Measurements from ENCODE around the gene HSPG2.
"Not testable (repeated sequence)": the region's sequence is repeated elsewhere in the genome, so short reads cannot be mapped to it uniquely, and the experiment has no call there.

Gene HSPG2

DNA sequence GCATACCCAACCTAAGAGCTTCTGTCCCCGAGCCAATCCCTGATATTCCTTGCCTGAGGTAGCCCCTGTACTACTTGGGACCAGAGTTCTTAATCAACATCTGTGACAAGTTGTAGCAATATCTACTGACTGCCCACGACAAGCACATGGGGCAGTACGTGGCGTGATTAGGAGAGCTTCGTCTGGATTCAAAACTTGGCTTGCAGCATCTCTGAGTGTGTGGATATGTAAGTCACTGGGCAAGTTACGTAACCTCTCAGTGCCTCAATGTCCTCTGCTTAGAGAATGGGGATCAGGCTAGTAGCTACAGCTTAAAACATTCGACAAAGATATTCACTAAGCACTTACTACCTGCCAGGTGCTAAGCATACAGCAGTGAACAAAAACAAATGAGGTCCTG is 5.0 kb downstream of the HSPG2 start:
- DNase-seq (ENCODE audit: low spot score), result no peak

DNA sequence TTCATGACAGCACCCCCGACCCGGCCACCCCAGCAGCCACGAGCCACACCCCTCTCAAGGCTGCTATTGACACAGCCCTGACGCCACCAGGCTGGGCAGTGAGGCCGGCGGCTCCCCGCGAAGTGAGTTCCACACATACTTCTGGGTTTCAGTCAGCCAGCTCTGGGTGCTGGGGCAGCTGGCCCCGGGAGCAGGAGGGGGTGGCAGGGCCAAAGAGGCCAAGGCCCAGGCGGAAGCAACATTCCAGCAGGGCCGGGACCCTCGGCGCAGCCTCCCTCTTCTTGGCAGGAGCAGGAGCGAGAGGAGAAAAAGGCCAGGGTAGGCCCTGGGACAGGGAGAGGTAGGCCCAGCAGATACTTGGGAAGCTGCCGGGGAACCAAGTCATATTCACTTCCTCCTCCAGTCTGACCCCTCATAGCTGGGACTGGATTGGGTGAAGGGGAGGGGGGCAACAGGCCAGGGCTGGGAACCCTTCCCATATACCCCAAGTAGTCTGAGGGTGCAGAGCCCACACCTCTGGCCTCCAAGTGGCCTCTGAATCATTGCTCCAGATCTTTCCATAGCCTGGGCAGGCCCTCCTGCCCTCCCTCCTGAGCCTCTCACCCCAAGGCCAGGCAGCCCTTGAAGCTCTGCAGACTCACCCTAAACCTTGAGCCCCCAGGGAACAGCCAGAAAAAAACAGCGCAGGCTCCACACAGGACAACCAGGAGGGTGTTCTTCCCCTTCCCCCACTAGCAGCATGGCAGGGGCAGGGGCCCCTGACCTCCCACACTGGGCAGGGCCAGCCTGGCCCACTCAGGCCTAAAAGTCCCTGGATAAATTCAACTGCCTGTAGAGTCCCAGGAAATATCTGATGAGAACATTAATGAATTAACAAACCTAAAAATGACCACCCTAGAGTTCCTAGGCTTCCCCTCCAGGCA is 5.7 kb downstream of the HSPG2 start:
- DNase-seq (ENCODE audit: low spot score), result no peak

DNA sequence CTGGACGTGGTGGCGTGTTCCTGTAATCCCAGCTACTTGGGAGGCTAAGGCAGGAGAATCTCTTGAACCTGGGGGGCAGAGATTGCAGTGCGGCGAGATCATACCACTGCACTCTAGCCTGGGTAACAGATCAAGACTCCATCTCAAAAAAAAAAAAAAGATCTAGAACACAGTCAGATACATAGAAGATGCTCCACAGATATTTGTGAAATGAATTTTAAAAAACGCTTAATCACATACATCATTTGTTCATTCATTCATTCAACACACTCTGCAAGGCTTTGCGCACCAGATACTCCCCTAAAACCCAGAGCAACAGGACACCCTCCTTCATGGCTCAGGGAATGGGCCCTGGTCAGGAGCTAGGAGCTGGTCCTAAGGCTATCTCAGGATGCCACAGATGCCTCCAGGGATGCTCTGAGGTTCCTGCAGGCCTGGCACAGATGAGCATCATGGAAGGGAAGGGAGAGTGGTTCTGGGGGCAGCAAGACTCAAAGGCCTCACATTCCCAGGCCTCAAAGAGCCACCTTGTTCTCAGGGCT is 6.4 kb downstream of the HSPG2 start:
- no peak for DNase-seq (ENCODE audit: low spot score)

DNA sequence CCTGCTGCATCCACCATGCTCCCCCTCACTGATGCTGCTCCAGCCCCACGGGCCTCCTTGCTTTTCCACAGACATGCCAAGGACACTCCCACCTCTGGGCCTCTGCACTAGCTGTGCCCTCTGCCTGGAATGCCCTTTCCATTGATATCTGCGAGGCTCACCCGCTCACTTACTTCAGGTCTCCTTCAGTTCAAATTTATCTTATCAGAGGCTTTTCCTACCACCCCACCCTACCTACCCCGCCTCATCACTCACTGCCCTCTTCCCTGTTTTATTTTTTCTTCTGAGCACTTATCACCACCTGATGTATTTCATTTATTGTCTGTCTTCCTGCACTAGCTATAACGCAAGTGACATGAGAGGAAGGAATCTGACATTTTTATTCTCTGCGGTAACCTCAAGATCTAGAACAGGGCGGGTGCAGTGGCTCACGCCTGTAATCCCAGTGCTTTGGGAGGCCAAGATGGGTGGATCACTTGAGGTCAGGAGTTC is 7.0 kb downstream of the HSPG2 start:
- no peak for DNase-seq (ENCODE audit: low spot score)

DNA sequence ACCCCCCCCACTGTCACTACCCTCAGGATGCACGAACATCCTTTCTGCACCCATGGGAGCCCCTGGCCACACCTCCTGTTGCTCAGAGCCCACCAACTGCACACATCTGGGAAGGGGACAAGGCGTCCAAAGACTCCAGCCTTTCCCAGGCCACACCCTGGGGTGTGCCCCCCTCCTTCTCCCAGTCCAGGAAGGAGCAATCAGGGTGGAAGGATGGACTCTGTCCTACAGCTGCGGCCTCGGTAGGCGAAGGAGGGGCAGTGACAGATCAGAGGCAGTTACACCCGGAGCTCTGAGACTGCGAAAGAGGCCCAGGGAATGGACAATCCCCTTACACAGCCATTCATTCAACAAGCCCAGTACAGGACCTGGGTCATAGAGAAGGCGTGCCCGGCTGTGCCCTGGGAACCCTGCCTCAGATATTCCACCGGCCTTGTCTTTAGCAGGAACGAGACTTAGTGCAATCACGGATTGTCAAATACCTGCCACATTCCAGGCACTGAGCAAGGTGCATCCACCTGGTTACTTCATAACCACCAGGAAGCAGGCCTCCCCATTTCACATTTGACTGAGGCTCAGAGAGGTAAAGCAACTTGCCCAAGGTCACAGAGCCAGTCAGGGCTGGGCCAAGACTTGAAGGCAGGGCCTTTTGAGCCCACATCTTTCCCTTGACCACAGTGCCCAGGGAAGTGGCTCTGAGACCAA is 9.4 kb downstream of the HSPG2 start:
- no peak for DNase-seq (ENCODE audit: low spot score)

DNA sequence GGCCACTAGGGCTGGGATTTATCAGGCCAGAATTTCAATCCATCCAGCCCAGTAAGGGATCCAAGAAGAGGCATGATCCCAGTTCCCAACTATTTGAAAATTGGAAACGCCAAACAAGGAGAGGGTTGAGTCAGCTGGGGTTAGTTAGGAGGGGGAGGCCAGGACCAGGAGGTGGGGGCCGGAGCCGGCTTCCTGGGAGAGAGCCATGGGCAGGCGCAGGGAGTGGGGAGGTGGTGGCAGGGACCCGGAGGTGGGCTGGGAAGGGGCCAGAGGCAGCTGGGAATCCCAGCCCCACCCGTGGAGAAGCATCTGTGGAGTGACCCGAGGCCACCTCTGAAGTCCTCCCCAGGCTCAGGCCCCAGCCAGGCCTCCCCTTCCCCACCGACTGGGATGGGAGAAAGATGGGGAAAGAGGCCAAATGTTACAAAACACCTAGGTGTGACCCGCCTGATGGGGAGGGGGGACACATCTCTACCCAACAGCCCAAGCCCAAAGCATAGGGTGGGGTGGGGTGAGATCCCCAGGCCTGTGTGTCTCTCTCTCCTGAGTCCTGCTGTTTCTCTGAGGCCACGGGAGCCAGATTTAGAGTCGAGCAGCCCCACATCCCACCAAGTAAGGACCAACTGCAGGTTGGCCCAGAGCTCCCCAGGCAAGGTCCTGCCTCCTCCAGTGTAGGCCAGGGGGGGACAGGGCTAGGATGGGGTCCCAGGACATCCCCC is 10.1 kb downstream of the HSPG2 start:
- DNase-seq (ENCODE audit: low spot score), result no peak

DNA sequence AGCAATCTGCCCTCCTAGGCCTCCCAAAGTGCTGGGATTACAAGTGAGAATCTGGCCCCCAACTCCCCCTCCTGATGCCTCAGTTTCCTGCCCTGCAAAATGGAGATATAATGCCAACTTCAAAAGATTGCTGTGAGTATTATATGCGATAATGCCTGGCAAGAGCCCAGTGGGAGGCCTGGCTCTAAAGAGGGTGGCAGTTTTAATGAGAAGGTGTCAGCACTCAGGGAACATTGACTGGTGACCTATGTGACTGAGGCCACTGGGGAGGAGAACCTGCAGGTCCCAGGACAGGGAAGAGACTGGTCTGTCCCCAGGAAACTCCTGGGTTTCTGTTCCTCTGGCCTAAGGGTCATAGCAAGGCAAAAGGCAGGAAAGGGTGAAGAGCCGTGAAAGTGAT is 11.0 kb downstream of the HSPG2 start:
- no peak for DNase-seq (ENCODE audit: low spot score)

DNA sequence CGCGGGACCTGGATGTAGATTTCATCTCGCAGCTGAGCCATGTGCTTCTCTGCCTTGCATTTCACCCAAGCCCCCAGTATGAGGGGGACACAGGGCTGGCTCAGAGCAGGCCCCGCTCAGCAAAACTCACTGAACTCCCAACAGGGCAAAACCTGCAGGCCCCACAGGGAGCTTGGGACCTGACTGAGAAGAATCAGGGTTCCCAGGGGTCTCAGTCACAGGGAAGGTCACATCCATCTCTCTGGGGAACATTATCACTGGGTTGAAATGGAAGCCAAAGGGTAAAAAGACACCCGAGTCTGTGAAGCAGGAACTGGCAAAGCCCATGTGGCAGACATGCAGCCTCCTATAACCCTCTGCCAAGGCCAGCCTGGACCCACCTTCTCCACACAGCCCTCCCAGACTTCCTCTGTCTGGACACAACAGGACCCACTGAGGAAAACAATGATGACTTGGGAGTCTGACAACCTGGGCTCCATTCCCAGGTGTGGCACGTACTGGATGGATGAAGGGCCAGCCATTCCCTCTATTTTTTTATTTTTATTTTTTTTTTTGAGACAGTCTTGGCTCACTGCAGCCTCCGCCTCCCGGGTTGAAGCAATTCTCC is 11.7 kb downstream of the HSPG2 start:
- no peak for DNase-seq (ENCODE audit: low spot score)

DNA sequence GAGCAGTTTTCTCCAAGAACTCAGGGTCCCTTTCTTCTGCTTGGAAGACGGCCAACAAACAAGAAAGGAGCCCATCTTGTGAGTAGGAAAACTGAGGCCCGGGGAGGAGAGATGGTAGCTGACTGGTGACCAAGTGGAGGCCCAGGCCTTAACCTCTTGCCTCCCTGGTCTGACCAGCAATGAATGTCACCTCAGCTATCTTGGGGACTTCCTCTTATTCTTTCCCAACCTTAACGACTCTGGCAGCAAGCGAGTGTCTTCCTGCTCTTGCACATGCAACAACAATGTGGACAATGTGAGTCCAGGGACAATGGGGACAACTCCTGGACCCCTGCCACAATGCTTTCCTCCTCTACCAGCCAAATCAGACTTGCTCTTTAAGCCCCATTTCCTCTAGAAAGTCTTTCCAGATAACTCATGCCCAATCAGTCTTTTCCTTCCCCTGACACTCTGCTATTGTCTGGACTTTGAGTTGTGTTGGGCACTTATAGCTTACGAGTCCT is 12.6 kb downstream of the HSPG2 start:
- no peak for DNase-seq (ENCODE audit: low spot score)

DNA sequence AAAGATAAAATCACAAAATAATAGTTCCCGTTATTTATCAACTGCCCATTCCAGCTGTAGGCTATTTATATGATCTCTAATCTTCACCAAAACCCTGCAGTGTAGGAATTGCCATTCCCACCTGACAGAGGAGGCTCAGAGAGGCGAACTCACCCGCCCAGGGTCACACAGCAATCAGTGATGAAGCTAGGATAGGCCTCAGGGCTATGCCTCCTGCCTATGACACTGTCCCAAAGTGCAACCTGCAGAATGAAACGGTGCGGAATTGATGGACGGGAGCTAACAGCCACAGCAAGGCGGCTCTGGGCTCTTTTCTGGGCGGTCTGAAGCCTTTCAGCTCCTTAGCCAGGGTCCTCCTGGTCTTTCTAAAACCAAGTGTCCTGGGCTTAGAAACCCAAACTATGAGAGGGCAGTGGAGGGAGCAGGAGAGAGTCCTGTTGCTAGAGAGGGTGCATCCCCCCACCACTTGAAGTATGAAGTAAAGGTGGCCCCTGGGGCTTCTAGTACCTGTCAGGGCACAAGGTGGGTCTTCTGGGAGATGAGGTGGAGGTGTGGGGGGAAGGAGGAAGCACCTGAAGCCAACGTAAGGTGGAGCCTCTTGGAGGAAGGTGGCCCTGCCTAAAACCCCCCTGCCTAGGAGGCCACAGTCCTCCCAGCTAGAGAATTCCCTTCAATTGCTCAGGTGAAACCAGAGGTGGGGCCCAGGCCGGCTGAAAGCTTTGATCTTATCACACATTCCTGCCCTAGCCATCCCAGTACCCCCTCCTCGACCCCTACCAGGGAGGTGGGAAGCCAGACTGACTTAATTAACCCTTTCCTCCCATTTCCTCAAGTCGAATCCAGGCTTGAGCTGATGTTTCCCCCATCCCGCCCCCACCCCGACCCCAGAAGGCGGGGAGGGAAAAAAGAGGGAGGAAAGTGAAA is 14.8 kb downstream of the HSPG2 start:
- no peak for DNase-seq (ENCODE audit: low spot score)

DNA sequence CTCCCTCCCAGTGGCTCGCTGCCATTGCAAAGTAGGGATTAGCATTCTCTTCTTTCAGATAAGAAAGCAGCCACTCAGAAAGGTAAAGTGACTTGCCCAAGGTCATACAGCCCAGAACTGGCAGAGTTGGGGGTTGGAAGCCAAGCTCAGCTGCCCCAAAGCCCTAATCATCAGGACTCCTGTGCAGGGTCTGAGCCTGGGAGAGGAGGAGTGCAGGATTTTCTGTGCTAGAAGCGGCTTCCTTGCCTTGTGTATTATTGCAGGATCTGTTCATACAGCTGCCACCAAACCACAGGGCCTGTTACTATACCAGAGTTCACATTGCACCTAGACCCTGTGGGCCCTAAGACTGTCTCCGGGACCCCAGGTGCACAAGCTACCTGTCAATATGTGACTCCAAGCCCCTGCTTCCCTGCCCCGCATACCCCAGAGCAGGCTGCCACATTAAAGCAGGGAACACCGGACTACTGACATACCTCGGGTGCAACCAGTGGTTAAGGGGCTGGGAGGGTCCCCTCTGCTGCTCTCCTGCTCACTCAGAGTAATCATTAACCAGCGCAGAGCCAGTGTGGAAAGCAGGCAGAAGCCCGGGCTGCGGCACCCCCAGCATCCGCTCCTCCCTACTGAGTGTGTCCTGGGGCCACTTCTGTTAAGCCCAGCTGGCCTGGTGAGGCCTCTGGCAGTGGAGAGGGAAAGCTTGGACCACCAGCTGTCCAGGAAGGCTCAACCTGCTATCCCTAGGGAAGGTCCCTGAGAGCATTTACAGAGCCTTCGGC is 15.8 kb downstream of the HSPG2 start:
- no peak for DNase-seq (ENCODE audit: low spot score)

DNA sequence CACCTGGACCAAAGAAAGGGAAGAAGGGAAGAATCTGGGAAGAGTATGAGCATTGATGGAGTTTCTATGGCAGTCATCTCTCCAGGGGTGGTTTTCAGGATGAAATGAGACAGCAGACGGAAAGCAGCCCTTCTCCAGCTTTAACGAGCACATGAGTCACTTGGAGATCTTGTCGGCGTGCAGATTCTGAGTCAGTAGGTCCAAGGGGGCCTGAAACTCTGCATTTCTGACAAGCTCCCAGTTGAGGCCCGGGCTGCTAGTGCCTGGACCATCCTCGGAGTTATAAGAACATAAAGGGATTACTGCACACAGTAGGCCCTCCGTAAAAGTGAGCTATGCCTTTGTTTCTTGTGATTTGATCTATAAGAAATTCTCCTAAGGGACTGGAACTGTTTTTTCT is 17.6 kb downstream of the HSPG2 start:
- DNase-seq (ENCODE audit: low spot score), result no peak

DNA sequence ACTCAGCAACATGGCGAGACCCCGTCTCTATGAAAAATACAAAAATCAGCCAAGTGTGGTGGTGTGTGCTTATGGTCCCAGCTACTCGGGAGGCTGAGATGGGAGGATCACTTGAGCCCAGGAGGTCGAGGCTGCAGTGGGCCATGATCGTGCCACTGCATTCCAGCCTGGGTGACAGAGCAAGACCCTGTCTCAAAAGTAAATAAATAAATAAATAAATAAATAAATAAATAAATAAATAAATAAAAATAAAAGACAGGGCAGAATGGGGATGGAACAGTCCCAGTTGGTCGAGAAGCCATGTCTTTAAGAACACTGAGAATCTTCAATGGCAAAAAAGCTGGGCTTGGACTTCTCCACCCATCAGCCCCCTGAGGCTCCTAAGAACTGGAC is 19.9 kb downstream of the HSPG2 start:
- DNase-seq (ENCODE audit: low spot score), result not testable (repeated sequence)

DNA sequence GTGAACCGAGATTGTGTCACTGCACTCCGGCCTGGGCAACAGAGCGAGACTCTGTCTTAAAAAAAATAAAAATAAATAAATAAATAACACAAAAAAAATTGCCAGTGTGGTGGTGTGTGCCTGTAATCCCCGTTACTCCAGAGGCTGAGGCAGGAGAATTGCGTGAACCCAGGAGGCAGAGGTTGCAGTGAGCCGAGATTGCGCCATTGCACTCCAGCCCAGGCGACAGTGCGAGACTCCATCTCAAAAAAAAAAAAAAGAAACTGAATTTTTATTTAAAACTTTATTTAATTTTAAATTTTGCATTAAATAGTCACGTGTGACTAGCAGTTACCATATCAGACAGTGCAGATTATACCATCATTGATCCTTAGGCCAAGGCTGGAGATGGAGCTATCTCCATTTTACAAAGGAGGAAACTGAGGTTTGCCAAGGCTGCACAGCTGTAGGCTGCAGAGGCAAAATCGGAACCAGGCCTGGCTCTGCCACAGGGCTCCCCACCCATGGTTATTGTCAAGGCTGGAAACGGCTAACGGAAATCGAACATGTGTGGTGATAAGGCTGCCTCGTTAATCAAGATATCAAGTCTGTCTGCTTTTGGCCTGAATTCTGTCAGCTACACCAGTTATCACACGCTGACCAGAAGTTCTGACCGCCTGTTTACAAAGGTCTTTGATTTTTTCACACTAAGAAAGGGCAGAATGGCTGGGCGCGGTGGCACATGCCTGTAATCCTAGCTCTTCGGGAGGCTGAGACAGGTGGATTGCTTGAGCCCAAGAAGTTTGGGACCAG is 20.5 kb downstream of the HSPG2 start:
- DNase-seq (ENCODE audit: low spot score), result no peak

DNA sequence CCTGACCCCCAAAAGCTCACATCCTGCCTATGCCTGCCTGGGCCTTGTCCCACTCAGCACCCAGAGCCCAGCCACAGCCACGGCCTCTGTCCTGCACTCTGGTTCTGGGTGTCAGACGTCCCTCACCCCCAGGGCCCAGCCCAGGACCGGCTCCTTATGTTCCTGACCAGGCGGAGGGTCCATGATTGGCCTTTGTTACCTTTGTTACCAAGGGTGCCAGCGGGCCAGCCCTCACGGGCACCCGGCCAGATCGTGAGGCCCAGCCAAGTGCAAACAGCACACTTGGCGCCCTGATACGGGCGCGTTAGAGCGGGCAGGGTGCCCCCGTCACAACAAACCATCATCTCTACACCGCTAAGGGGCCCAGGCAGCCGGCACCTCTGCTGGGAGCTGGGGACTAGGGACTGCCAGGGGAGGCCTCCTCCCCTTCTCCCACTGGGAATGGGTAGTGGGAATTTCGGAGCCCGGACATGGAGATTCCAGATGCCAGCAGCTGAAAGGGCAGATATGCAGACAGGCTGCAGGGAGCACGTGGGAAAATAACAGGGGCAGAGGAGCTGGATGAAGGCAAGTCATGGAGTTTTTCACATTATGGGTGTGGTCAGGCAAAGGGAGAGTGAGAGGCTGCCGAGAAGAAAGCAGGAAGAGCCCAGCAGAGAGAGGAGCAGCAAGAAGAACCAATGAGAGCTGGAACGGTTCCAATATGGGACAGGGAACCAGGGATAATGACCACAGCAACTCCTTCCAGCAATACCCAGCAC is 22.1 kb downstream of the HSPG2 start:
- no peak for DNase-seq (ENCODE audit: low spot score)

DNA sequence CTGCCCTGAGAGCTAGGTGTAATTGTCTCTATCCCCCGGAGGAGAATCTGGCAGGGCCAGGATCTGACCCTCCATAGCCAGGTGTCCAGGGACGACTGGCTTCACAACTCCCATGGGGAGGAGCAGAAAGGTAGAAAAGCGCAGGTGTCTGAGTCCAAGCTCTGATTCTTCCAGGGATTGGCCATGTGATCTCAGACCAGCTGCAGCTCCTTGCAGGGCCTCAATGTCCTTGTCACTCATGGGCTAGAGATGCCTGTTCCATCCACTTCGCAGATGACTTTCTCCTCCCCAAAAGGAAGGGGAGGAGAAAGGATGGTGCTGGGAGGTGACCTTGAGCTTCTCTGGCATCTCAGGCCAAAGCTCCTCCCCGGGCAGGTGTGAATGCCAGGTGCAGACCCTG is 22.7 kb downstream of the HSPG2 start:
- DNase-seq (ENCODE audit: low spot score), result no peak

DNA sequence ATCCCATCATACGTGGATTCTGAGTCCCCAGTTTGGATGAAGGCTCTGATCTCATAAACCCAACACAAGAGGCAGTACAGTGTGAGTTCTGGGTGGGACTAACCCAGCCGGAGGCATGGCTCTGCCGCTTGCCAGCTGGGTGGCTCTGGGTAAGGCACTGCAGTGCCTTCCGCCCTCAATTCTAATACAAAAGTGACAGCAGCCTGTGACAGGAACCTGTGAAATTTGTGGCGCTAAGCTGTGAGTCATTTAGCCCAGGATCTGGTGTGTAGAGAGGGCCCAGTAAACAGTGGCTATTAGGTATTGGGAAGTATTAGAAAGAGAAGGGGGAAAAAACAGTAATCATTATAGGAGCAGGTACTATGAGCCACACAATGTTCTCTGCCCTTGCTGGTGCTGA is 23.3 kb downstream of the HSPG2 start:
- no peak for DNase-seq (ENCODE audit: low spot score)

DNA sequence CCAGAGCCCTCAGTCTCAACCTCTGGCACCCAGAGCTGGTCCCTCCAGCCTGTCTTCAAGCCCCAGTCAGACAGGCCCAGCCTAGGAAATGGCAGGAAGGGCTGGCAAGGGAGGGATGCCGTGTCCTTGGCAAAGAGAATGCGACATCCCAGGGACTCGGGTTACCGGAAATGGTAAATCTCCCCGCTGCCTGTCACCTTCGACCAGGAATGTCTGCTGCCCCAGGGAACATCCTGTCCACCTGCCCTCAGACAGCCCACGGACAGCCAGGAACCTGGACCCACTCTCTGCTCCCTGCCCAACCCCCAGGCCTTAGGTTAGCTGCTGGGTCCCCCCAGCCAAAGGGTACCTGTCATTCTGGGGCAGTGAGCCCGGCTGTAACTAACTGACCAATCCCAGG is 23.9 kb downstream of the HSPG2 start:
- DNase-seq (ENCODE audit: low spot score), result no peak

Measured in COLO829 (cell line).